K562 (cell line): ENCODE data around the gene PLPP7. TPM values are rescaled to one million over a fixed set of nuclear protein-coding genes. Genes with fewer than 3 reads are reported as not detected.

ENCODE experiments used
- ATAC-seq: fragments of 200-7000 bp; cut with Tn5 transposase; 3 replicates; pipeline ENCODE4 v1.9.1; 2020; ENCODE audit warnings: moderate library complexity
- BruUV-seq: library from RNA; stranded (reverse); fragments of 400-500 nt; replicated peaks from 2 replicates; lab custom pipeline; 2021; lab: Mats Ljungman, UMichigan
- CTCF ChIA-PET: fragments of 300-600 bp; formaldehyde crosslinking; extraction: SDS; loops from one replicate; lab custom pipeline; 2021; ENCODE audit warnings: low intra/inter-chr PET ratio; lab: Yijun Ruan, JAX
- POLR2A ChIA-PET: fragments of 300-600, 350-650 bp; sonication (Branson Sonifier 250); formaldehyde crosslinking; extraction: SDS; loops from one replicate; lab custom pipeline; 2021; ENCODE audit warnings: antibody characterized with exemption, inconsistent platforms; lab: Yijun Ruan, JAX
- DNase-seq, 4 experiments: peaks; one replicate each; pipeline versions ENCODE4 v3.0.0 to v3.0.0-alpha.2; 2011 to 2018; ENCODE audit warnings: low spot score in 3 of 4, mixed read lengths in 3 of 4; ENCODE audit errors: extremely low read depth in 1 of 4
- FAIRE-seq: peaks from 2 replicates; lab custom pipeline; 2011; peaks lifted over from hg19 to GRCh38; lab: Jason Lieb, UNC
- H2AFZ ChIP-seq: 2 replicates; pipeline ENCODE4 v1.6.0; 2011; ENCODE audit warnings: low read depth, low read length, control low read depth, inconsistent platforms
- H3K27ac ChIP-seq: fragments of 200-600 bp; 3 replicates; pipeline ENCODE4 v1.8.0; 2011; ENCODE audit warnings: low read depth, mild to moderate bottlenecking, control low read depth, inconsistent platforms, low read length, moderate library complexity, mixed read lengths; ENCODE audit errors: extremely low read depth
- H3K27me3 ChIP-seq, 2 experiments: fragments of 300-600 bp in 1 of 2; 2 replicates in 1 of 2; 3 replicates in 1 of 2; pipeline versions ENCODE4 v1.6.0 to v1.8.0; 2011; ENCODE audit warnings: inconsistent platforms in 2 of 2, low read length in 2 of 2, mild to moderate bottlenecking in 1 of 2, mixed read lengths in 1 of 2, moderate library complexity in 1 of 2; ENCODE audit not compliant: control insufficient read depth in 2 of 2, insufficient read depth in 2 of 2
- H3K36me3 ChIP-seq: fragments of 300-600 bp; 3 replicates; pipeline ENCODE4 v1.8.0; 2011; ENCODE audit warnings: mild to moderate bottlenecking, low read length, inconsistent platforms; ENCODE audit not compliant: control insufficient read depth, insufficient read depth
- H3K4me1 ChIP-seq, 2 experiments: fragments of 200-600 bp in 1 of 2; replicated peaks in 1 of 2; 2 replicates in 1 of 2; 3 replicates in 1 of 2; pipeline versions ENCODE4 v1.5.1 to v1.8.0; 2011; ENCODE audit warnings: inconsistent platforms in 2 of 2, low read length in 2 of 2, mild to moderate bottlenecking in 1 of 2, mixed read lengths in 1 of 2, moderate library complexity in 1 of 2; ENCODE audit not compliant: control insufficient read depth in 2 of 2, insufficient read depth in 2 of 2
- H3K4me2 ChIP-seq: 2 replicates; pipeline ENCODE4 v1.6.1; 2011; ENCODE audit warnings: low read length, control low read depth, inconsistent platforms, mixed read lengths; ENCODE audit not compliant: insufficient read depth
- H3K4me3 ChIP-seq: fragments of 200-600 bp; sonication (generic), shearing (Covaris generic); 2 replicates; pipeline ENCODE4 v1.5.1; 2016; ENCODE audit warnings: control low read depth, inconsistent platforms
- H3K79me2 ChIP-seq: fragments of 200-600 bp; 3 replicates; pipeline ENCODE4 v1.8.0; 2011; ENCODE audit warnings: low read length, inconsistent platforms; ENCODE audit not compliant: control insufficient read depth, insufficient read depth
- H3K9ac ChIP-seq, 2 experiments: 2 replicates each; pipeline versions ENCODE4 v1.6.0 to v1.6.1; 2011; ENCODE audit warnings: low read depth in 2 of 2, low read length in 2 of 2, control low read depth in 1 of 2, inconsistent platforms in 1 of 2, mild to moderate bottlenecking in 1 of 2, mixed read lengths in 1 of 2; ENCODE audit not compliant: insufficient read depth in 1 of 2
- H3K9me1 ChIP-seq: one replicate; pipeline ENCODE4 v1.6.0; 2011; ENCODE audit warnings: inconsistent platforms, mild to moderate bottlenecking, low read length, moderate library complexity; ENCODE audit not compliant: control insufficient read depth, insufficient read depth
- H3K9me3 ChIP-seq: replicated peaks from 2 replicates; pipeline ENCODE4 v1.5.1; 2011; ENCODE audit warnings: low read depth, low read length, inconsistent platforms; ENCODE audit not compliant: control insufficient read depth, insufficient read depth
- H4K20me1 ChIP-seq: replicated peaks from 2 replicates; pipeline ENCODE4 v1.6.1; 2011; ENCODE audit warnings: low read length, inconsistent platforms, mixed read lengths; ENCODE audit not compliant: control insufficient read depth, insufficient read depth
- BHLHE40 ChIP-seq: IDR thresholded peaks from 2 replicates; pipeline ENCODE4 v1.6.1; 2011; ENCODE audit warnings: low read length, improper control_type of control experiment
- CHD2 ChIP-seq: IDR thresholded peaks from 2 replicates; pipeline ENCODE4 v1.6.1; 2011; ENCODE audit warnings: low read depth, low read length
- EZH2 ChIP-seq: IDR thresholded peaks from 2 replicates; pipeline ENCODE4 v1.6.1; 2012; ENCODE audit warnings: low read depth, mild to moderate bottlenecking, inconsistent platforms, low read length, borderline replicate concordance
- JUND ChIP-seq, 2 experiments: IDR thresholded peaks; 2 replicates in 1 of 2; 3 replicates in 1 of 2; pipeline ENCODE4 v1.6.1; 2011; ENCODE audit warnings: borderline replicate concordance in 2 of 2, low read depth in 2 of 2, low read length in 2 of 2, improper control_type of control experiment in 1 of 2, missing biosample characterization in 1 of 2, missing genetic modification characterization in 1 of 2, missing genetic modification reagents in 1 of 2
- KDM4B ChIP-seq, 2 experiments: fragments of 450-650 bp in 1 of 2; sonication (generic) in 1 of 2; IDR thresholded peaks; 2 replicates each; pipeline ENCODE4 v1.6.1; 2016 to 2017; ENCODE audit warnings: borderline replicate concordance in 2 of 2, antibody characterized with exemption in 1 of 2, low read depth in 1 of 2, mild to moderate bottlenecking in 1 of 2
- TSC22D4 ChIP-seq: fragments of 450-650 bp; IDR thresholded peaks from 2 replicates; pipeline ENCODE4 v1.6.1; 2016; ENCODE audit warnings: missing genetic modification characterization, missing biosample characterization, control low read depth
- ZC3H11A ChIP-seq: IDR thresholded peaks from 2 replicates; pipeline ENCODE4 v1.6.1; 2012; ENCODE audit warnings: low read depth, low read length, improper control_type of control experiment
- WGBS: fragments of 100-300 bp; shearing (Covaris generic); methylation state at CpG from one replicate; pipeline ENCODE4 v1.1.6; 2016; ENCODE audit warnings: low coverage, mixed read lengths; ENCODE audit not compliant: insufficient coverage; ENCODE audit errors: missing lambda C conversion rate; 5-methylcytosine and 5-hydroxymethylcytosine counted together
- in situ Hi-C: fragments of 300-500 bp; cut with MboI; formaldehyde crosslinking; loops from 4 replicates; pipeline ENCODE4 v1.15.0; 2018; ENCODE audit warnings: inconsistent platforms, mixed read lengths
- intact Hi-C: fragments of 100-400 bp; cut with micrococcal nuclease; formaldehyde crosslinking; loops from 2 replicates; pipeline ENCODE4 v1.14.2; 2022
- polyA plus RNA-seq, 8 experiments: library from polyadenylated mRNA; depleted of rRNA in 4 of 8; stranded (reverse) in 5 of 8; unstranded in 3 of 8; fragments of >200 nt; fragmentation: Nextera tagmentation in 2 of 8; fragmentation: Illumina TruSeq in 1 of 8; extraction: Ambion mirVana in 2 of 8; extraction: Trizol in 1 of 8; gene quantifications; 2 replicates each; pipeline versions ENCODE4 v1.2.1 to v1.2.3, GENCODE V29; 2011 to 2014; ENCODE audit warnings: inconsistent platforms in 1 of 8, missing spikeins in 1 of 8
- total RNA-seq, 7 experiments: library from RNA; depleted of rRNA in 6 of 7; stranded (reverse); fragments of >200 nt in 6 of 7; fragmentation: Illumina TruSeq in 2 of 7; extraction: Trizol in 2 of 7; gene quantifications; 2 replicates each; pipeline versions ENCODE4 v1.2.1 to v1.2.3, GENCODE V29; 2011 to 2021; ENCODE audit warnings: low replicate concordance in 1 of 7
- TF ChIP-seq, protein P1 (sequence below), 3 experiments: IDR thresholded peaks in 2 of 3; conservative IDR thresholded peaks in 1 of 3; 2 replicates each; pipeline ENCODE4 v1.5.1; 2011 to 2012; ENCODE audit warnings: low read length in 3 of 3, mild to moderate bottlenecking in 3 of 3, control low read depth in 2 of 3, improper control_type of control experiment in 1 of 3, inconsistent platforms in 1 of 3, low read depth in 1 of 3, mixed read lengths in 1 of 3, moderate library complexity in 1 of 3; ENCODE audit not compliant: insufficient read depth in 2 of 3
- TF ChIP-seq, protein P2 (sequence below): fragments of 250-450 bp; sonication (Bioruptor Pico); IDR thresholded peaks from 2 replicates; pipeline ENCODE4 v1.8.0; 2022; ENCODE audit warnings: moderate library complexity, mild to moderate bottlenecking, inconsistent platforms
- TF ChIP-seq, protein P3 (sequence below): sonication (generic); formaldehyde crosslinking; IDR thresholded peaks from 2 replicates; pipeline ENCODE4 v1.8.0; 2022; ENCODE audit warnings: mild to moderate bottlenecking, missing genetic modification reagents
- TF ChIP-seq, protein P4 (sequence below): fragments of 450-650 bp; IDR thresholded peaks from 2 replicates; pipeline ENCODE4 v1.6.1; 2016; ENCODE audit warnings: missing biosample characterization, missing genetic modification characterization

The PLPP7 gene
- total and polyA plus RNA-seq, 9 of the 15 experiments (the other 6 are each of a cell fraction or from before 2014, with no cell fraction given), result 0.09 to 0.93 (median 0.18) TPM; not detected in 4

DNA sequence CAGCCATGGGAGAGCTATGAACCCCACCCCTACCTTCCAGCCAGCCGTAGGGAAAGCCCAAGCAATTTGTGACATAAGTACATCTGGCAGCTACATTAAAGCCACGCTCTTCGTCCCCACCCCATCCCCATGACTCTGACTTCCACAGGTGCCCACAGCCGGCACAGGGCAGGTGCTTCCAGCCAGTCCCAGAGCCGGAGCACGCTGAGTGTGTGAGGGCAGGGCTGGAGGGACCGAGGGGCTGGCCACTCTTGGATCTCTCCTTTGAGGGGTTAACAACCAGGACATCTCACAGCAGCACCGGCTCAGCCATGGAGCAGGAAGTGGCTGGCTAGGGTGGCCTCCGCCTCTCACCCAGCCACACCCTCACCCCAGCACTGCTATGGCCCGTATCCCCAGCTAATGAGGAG, 10.8 kb upstream of the PLPP7 start:
- ATAC-seq, result peak; percentile 8

More for the DNA sequence above, 10.8 kb upstream of the PLPP7 start:
- in situ Hi-C loops (no loop called here), intact Hi-C loops (loop anchor here (1.0 to 5.0 kb wide), 4 partner anchors 53 to 166 kb away; partner anchors contain the start of gene NUP214)
- Histone ChIP-seq H4K20me1 (no peaks in the 10 kb centered on the region), H3K27me3 (peaks cover 3 to 13% of the 10 kb centered on the region in 2 experiments; a peak in 3 of 5 replicates), H2AFZ (peak overlapping the region; percentile 92), H3K36me3 (peaks cover 7% of the 10 kb centered on the region; the same call in 2 of the 3 replicates), H3K4me2 (peak overlapping the region; percentile 47), H3K9ac (peak overlapping the region; percentile 4 to 93; a peak in 3 of 4 replicates), H3K79me2 (peaks cover 36% of the 10 kb centered on the region), H3K4me3 (no peak overlapping the region), H3K27ac (peak overlapping the region; percentile 36), H3K9me1 (peaks cover 8% of the 10 kb centered on the region), H3K4me1 (peaks cover 23 to 73% of the 10 kb centered on the region in 2 experiments), H3K9me3 (no peaks in the 10 kb centered on the region)
- DNase-seq (peak; percentile 70 to 84 (median 72)), FAIRE-seq (peak; percentile 49)
- 49% methylated on average over 10 of the region's 10 CpGs for WGBS
- TF ChIP-seq KDM4B (IDR thresholded peaks at IDR 0.05; ENCODE audit: borderline replicate concordance in 2 of 2, low read depth in 1 of 2) (no peak), TSC22D4 (no peak), CHD2 (no peak), JUND (IDR thresholded peaks at IDR 0.05; ENCODE audit: borderline replicate concordance, low read depth, low read length) (0 out of 2 replicates have a peak, but pooled peaks have one; percentile 14), JUND (tag; IDR thresholded peaks at IDR 0.05; ENCODE audit: borderline replicate concordance, low read depth, low read length) (no peak), ZC3H11A (0 out of 2 replicates have a peak, but pooled peaks have one; percentile 36), EZH2 (no peak), BHLHE40 (0 out of 2 replicates have a peak, but pooled peaks have one; percentile 3)
- TF ChIP-seq, protein P1, sequence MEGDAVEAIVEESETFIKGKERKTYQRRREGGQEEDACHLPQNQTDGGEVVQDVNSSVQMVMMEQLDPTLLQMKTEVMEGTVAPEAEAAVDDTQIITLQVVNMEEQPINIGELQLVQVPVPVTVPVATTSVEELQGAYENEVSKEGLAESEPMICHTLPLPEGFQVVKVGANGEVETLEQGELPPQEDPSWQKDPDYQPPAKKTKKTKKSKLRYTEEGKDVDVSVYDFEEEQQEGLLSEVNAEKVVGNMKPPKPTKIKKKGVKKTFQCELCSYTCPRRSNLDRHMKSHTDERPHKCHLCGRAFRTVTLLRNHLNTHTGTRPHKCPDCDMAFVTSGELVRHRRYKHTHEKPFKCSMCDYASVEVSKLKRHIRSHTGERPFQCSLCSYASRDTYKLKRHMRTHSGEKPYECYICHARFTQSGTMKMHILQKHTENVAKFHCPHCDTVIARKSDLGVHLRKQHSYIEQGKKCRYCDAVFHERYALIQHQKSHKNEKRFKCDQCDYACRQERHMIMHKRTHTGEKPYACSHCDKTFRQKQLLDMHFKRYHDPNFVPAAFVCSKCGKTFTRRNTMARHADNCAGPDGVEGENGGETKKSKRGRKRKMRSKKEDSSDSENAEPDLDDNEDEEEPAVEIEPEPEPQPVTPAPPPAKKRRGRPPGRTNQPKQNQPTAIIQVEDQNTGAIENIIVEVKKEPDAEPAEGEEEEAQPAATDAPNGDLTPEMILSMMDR (IDR thresholded peaks at IDR 0.05 in 2 of 3, conservative IDR thresholded peaks at IDR 0.05 in 1 of 3; ENCODE audit: insufficient read depth in 2 of 3, low read depth in 1 of 3, low read length in 3 of 3), result peak in 1 of 3 experiments; percentile 1; a peak in 1 of 6 replicates
- TF ChIP-seq, protein P2, sequence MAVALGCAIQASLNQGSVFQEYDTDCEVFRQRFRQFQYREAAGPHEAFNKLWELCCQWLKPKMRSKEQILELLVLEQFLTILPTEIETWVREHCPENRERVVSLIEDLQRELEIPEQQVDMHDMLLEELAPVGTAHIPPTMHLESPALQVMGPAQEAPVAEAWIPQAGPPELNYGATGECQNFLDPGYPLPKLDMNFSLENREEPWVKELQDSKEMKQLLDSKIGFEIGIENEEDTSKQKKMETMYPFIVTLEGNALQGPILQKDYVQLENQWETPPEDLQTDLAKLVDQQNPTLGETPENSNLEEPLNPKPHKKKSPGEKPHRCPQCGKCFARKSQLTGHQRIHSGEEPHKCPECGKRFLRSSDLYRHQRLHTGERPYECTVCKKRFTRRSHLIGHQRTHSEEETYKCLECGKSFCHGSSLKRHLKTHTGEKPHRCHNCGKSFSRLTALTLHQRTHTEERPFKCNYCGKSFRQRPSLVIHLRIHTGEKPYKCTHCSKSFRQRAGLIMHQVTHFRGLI (CRISPR knock-in tag), result no peak
- TF ChIP-seq, protein P3, sequence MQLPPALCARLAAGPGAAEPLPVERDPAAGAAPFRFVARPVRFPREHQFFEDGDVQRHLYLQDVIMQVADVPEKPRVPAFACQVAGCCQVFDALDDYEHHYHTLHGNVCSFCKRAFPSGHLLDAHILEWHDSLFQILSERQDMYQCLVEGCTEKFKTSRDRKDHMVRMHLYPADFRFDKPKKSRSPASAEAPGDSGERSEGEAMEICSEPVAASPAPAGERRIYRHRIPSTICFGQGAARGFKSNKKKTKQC, result no peak
- TF ChIP-seq, protein P4, sequence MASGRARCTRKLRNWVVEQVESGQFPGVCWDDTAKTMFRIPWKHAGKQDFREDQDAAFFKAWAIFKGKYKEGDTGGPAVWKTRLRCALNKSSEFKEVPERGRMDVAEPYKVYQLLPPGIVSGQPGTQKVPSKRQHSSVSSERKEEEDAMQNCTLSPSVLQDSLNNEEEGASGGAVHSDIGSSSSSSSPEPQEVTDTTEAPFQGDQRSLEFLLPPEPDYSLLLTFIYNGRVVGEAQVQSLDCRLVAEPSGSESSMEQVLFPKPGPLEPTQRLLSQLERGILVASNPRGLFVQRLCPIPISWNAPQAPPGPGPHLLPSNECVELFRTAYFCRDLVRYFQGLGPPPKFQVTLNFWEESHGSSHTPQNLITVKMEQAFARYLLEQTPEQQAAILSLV (tag), result no peak
- no TSS peak for BruUV-seq
- POLR2A ChIA-PET, result interaction anchor here (0.6 to 2.7 kb wide), 13 partner anchors 8 to 153 kb away, joined by 3 to 12 read pairs (median 4); partner anchors contain the start of gene NUP214
- CTCF ChIA-PET, result no interaction called here
